ENCODE measurements around the gene ANXA4. TPM values are rescaled to one million over a fixed set of nuclear protein-coding genes. Genes with fewer than 3 reads are reported as not detected.

ANXA4 gene
- total RNA-seq, 2 donors from 2014 or later: 62.8 to 67.8 TPM

DNA sequence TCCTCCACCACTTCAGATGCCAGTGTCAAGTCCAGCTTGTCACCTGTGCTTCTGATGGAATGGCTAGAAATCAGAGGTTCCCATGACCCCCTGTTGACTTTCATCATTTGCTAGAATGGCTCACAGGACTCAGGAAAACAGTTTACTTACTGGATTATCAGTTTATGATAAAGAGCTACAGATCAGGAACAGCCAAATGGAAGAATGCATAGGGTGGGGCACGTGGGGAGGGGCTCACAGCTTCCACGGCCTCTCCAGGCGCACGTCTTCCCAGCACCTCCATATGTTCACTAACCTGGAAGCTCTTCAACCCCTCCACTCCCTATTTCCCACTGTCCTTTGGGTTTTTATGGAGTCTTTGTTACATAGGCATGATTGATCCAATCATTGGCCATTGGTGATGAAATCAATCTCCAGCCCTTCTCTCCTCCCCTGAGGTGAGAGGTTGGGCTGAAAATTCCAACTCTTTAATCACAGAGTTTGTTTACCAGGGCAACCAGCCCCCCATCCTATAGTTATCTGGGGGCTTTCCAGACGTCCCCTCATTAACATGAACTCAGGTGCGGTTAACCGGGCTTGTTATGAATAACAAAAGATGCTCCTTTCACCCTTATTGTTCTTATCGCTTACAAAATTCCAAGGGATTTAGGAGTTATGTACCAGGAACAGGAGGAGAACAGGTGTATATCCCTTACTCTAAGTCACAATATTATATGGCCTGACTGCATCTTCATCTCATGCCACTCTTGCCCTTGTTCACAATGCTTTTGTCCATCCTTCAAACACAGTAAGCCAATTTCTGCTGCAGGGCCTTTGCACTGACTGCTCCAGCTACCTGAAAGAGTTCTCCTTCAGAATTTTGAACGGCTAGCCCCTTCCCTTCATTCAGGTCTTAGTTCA lies 35.2 kb downstream of the ANXA4 start:
- ATAC-seq (ENCODE audit: insufficient number of reproducible peaks, low FRiP score, low read depth) (no peak), DNase-seq (ENCODE audit: low spot score) (no peak)
- H3K27me3 ChIP-seq (replicated peaks; ENCODE audit: insufficient read depth): no peaks in the 10 kb centered on the region
- no peak overlapping the region for H3K27ac ChIP-seq
- peaks cover 15 to 41% of the 10 kb centered on the region in 2 donors for H3K4me1 ChIP-seq (ENCODE audit: control insufficient read depth in 1 of 2, low read depth in 2 of 2)
- no peaks in the 10 kb centered on the region for H3K9me3 ChIP-seq
- TF ChIP-seq, protein P1, sequence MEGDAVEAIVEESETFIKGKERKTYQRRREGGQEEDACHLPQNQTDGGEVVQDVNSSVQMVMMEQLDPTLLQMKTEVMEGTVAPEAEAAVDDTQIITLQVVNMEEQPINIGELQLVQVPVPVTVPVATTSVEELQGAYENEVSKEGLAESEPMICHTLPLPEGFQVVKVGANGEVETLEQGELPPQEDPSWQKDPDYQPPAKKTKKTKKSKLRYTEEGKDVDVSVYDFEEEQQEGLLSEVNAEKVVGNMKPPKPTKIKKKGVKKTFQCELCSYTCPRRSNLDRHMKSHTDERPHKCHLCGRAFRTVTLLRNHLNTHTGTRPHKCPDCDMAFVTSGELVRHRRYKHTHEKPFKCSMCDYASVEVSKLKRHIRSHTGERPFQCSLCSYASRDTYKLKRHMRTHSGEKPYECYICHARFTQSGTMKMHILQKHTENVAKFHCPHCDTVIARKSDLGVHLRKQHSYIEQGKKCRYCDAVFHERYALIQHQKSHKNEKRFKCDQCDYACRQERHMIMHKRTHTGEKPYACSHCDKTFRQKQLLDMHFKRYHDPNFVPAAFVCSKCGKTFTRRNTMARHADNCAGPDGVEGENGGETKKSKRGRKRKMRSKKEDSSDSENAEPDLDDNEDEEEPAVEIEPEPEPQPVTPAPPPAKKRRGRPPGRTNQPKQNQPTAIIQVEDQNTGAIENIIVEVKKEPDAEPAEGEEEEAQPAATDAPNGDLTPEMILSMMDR (IDR thresholded peaks at IDR 0.05): no peak
- H3K4me3 ChIP-seq: no peak overlapping the region
- peaks cover 3% of the 10 kb centered on the region for H3K36me3 ChIP-seq

DNA sequence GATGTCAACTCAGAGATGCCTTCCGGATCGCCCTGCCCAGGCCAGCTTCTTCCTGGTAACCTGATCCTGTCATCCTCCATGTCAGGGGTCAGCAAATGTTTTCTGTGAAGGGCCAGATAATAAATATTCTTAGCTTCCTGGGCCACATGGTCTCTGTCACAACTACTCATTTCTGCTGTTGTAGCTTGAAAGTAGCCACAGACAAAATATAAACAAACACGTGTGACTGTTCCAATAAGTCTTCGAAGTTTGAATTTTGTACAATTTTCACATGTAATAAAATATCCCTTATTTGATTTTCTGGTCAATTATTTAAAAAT lies 35.8 kb downstream of the ANXA4 start:
- Histone ChIP-seq H3K36me3 (peaks cover 3% of the 10 kb centered on the region), H3K27me3 (replicated peaks; ENCODE audit: insufficient read depth) (no peaks in the 10 kb centered on the region), H3K4me3 (no peak overlapping the region), H3K4me1 (ENCODE audit: control insufficient read depth in 1 of 2, low read depth in 2 of 2) (peaks cover 15 to 38% of the 10 kb centered on the region in 2 donors), H3K27ac (no peak overlapping the region), H3K9me3 (no peaks in the 10 kb centered on the region)
- ATAC-seq (ENCODE audit: insufficient number of reproducible peaks, low FRiP score, low read depth) (no peak), DNase-seq (ENCODE audit: low spot score) (no peak)
- TF ChIP-seq, protein P1 (IDR thresholded peaks at IDR 0.05): no peak

DNA sequence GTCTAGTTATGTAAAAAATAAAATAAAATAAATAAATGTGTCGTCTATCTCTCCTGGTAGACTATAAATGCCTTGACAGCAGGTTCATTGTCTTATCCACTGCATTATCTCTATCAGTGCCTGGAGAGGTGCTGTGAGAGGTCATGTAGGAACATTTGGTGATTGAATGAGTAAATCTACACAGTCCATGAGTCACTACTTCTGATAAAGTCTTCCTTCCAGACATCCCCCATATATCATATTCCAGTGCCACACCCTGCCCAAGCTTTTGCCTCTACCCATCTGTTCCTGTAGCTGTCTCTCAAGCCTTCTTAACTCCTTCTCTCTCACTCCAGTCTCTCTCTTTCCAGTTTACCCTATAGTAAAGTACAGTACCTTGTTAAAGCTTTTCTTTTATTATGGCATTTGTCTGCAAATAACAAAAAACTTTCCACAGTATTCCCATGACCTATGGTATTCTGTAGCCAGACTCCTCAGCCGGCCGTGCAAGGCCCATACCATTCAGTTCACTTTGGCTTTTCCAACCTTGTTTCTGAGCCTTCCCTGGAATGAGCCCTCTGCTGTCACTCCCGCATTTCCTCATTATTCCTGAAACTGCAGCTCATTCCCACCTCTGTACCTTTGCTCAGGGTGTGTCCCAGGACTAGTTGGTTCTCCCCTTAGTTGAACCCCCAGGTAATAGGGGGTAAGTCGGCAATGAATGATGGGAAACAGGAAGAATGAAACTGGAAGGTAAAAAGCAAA lies 37.5 kb downstream of the ANXA4 start:
- no peak overlapping the region for H3K4me3 ChIP-seq
- H3K27me3 ChIP-seq (replicated peaks; ENCODE audit: insufficient read depth): no peaks in the 10 kb centered on the region
- TF ChIP-seq, protein P1 (IDR thresholded peaks at IDR 0.05): no peak
- ATAC-seq (ENCODE audit: insufficient number of reproducible peaks, low FRiP score, low read depth) (no peak), DNase-seq (ENCODE audit: low spot score) (no peak)
- no peaks in the 10 kb centered on the region for H3K9me3 ChIP-seq
- peaks cover 3% of the 10 kb centered on the region for H3K36me3 ChIP-seq
- H3K27ac ChIP-seq: no peak overlapping the region
- H3K4me1 ChIP-seq (ENCODE audit: control insufficient read depth in 1 of 2, low read depth in 2 of 2): peaks cover 11 to 22% of the 10 kb centered on the region in 2 donors

DNA sequence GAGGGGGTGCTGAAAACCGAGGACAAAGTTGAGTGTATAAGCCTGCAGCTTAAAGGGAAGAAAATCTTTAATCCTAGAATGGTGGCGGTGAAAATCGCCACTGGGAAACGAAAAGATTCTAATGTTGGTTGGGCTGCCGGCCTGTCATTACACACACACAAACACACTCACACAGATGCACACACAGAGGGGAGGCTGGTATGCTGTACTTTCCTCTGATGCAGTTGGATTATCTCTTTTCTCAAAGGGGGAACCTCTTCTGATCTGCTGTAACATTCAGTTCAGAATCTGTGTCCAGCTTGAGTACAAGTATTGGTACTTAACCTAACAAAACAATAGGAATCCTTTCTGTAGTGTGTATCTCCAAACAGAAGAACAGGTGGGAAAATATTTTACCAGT lies 39.0 kb downstream of the ANXA4 start:
- no peak for ATAC-seq (ENCODE audit: insufficient number of reproducible peaks, low FRiP score, low read depth)

More for the DNA sequence above, 39.0 kb downstream of the ANXA4 start:
- Histone ChIP-seq H3K36me3 (peaks cover 3% of the 10 kb centered on the region), H3K9me3 (no peaks in the 10 kb centered on the region), H3K4me1 (ENCODE audit: control insufficient read depth in 1 of 2, low read depth in 2 of 2) (peaks cover 4 to 10% of the 10 kb centered on the region in 2 donors), H3K27ac (no peak overlapping the region), H3K27me3 (replicated peaks; ENCODE audit: insufficient read depth) (no peaks in the 10 kb centered on the region), H3K4me3 (no peak overlapping the region)
- TF ChIP-seq, protein P1 (IDR thresholded peaks at IDR 0.05): no peak
- DNase-seq (ENCODE audit: low spot score): no peak

Measured in thoracic aorta (tissue), 2 donors.